ENCODE results near the gene SERPINB6. TPM values are rescaled to one million over a fixed set of nuclear protein-coding genes. Genes with fewer than 3 reads are reported as not detected.

SERPINB6 gene
- polyA plus RNA-seq, 3 donors: 117 to 208 (median 200) TPM

GRCh38 chr6:3014675-3015066 lies 43.3 kb upstream of the SERPINB6 start:
- Histone ChIP-seq H3K79me2 (ENCODE audit: insufficient read depth, low read length) (peaks cover 10% of the 10 kb centered on the region), H3K9me3 (replicated peaks in 1 of 2; ENCODE audit: control insufficient read depth in 1 of 2, insufficient read depth in 1 of 2, low read length in 2 of 2) (peaks cover 19 to 26% of the 10 kb centered on the region in 2 donors), H3K27me3 (ENCODE audit: control insufficient read depth in 2 of 2, insufficient read depth in 2 of 2, low read length in 2 of 2) (no peaks in the 10 kb centered on the region), H3K4me2 (replicated peaks; ENCODE audit: extremely low read depth, low read length, poor library complexity, severe bottlenecking) (no peak overlapping the region), H3K9ac (ENCODE audit: insufficient read depth, low read length, poor library complexity, severe bottlenecking) (no peak overlapping the region), H3K4me3 (replicated peaks in 1 of 3; ENCODE audit: low read depth in 2 of 3, low read length in 3 of 3) (no peak overlapping the region), H3K36me3 (replicated peaks in 1 of 2; ENCODE audit: control insufficient read depth in 1 of 2, insufficient read depth in 2 of 2, low read length in 2 of 2) (peaks cover 41 to 72% of the 10 kb centered on the region in 2 donors), H2AFZ (ENCODE audit: insufficient read depth, low read depth, low read length, poor library complexity, severe bottlenecking) (no peak overlapping the region), H3K4me1 (ENCODE audit: control insufficient read depth in 1 of 2, insufficient read depth in 2 of 2, low read length in 2 of 2) (peaks cover 26 to 31% of the 10 kb centered on the region in 2 donors), H3K27ac (ENCODE audit: low read depth in 1 of 2, low read length in 2 of 2) (no peak overlapping the region), H4K20me1 (ENCODE audit: insufficient read depth, low read length) (peaks cover 8% of the 10 kb centered on the region)
- Mint-ChIP-seq H3K4me1 (peaks cover 22% of the 10 kb centered on the region), H3K4me3 (no peak overlapping the region), H3K27me3 (ENCODE audit: low read depth in 3 of 3) (peaks cover 0 to 7% (median 2%) of the 10 kb centered on the region in 3 donors), H3K36me3 (peaks cover 77 to 85% of the 10 kb centered on the region in 2 donors), H3K27ac (peak overlapping the region in 2 of 7 donors; percentile 10 to 31), H3K9me3 (peaks cover 20 to 36% (median 31%) of the 10 kb centered on the region in 7 donors)
- TF ChIP-seq CTCF (IDR thresholded peaks at IDR 0.05): no peak
- no peak for DNase-seq
- WGBS (ENCODE audit: insufficient coverage): 100% methylated on average over 3 of the region's 4 CpGs
- intact Hi-C loops (cut with micrococcal nuclease): loop anchor here in 1 of 2 donors (5.0 kb wide), 1 partner anchor 38 kb away; no protein-coding TSS in a partner anchor

- intact Hi-C loops (cut with micrococcal nuclease): loop anchor here in 1 of 2 donors (5.0 kb wide), 1 partner anchor 38 kb away; no protein-coding TSS in a partner anchor
- Mint-ChIP-seq H3K27me3 (ENCODE audit: low read depth in 3 of 3) (peaks cover 0 to 7% (median 3%) of the 10 kb centered on the region in 3 donors), H3K4me3 (no peak overlapping the region), H3K4me1 (peaks cover 17% of the 10 kb centered on the region), H3K9me3 (peaks cover 20 to 38% (median 31%) of the 10 kb centered on the region in 7 donors), H3K27ac (peak overlapping the region in 5 of 7 donors; percentile 46 to 96 (median 92)), H3K36me3 (peaks cover 78 to 86% of the 10 kb centered on the region in 2 donors)
- H3K4me3 ChIP-seq (replicated peaks in 1 of 3; ENCODE audit: low read depth in 2 of 3, low read length in 3 of 3): no peak overlapping the region
- peaks cover 41 to 75% of the 10 kb centered on the region in 2 donors for H3K36me3 ChIP-seq (replicated peaks in 1 of 2; ENCODE audit: control insufficient read depth in 1 of 2, insufficient read depth in 2 of 2, low read length in 2 of 2)
- H3K27ac ChIP-seq (ENCODE audit: low read depth in 1 of 2, low read length in 2 of 2): peak overlapping the region in 1 of 2 donors; percentile 73
- peaks cover 2% of the 10 kb centered on the region for H4K20me1 ChIP-seq (ENCODE audit: insufficient read depth, low read length)
- DNase-seq: no peak
- H3K4me1 ChIP-seq (ENCODE audit: control insufficient read depth in 1 of 2, insufficient read depth in 2 of 2, low read length in 2 of 2): peaks cover 20 to 25% of the 10 kb centered on the region in 2 donors
- H3K79me2 ChIP-seq (ENCODE audit: insufficient read depth, low read length): peaks cover 9% of the 10 kb centered on the region
- H2AFZ ChIP-seq (ENCODE audit: insufficient read depth, low read depth, low read length, poor library complexity, severe bottlenecking): no peak overlapping the region
- WGBS (ENCODE audit: insufficient coverage): 88% methylated on average over 14 of the region's 18 CpGs
- H3K9ac ChIP-seq (ENCODE audit: insufficient read depth, low read length, poor library complexity, severe bottlenecking): no peak overlapping the region
- H3K27me3 ChIP-seq (ENCODE audit: control insufficient read depth in 2 of 2, insufficient read depth in 2 of 2, low read length in 2 of 2): no peaks in the 10 kb centered on the region
- peaks cover 19 to 26% of the 10 kb centered on the region in 2 donors for H3K9me3 ChIP-seq (replicated peaks in 1 of 2; ENCODE audit: control insufficient read depth in 1 of 2, insufficient read depth in 1 of 2, low read length in 2 of 2)
- no peak for TF ChIP-seq CTCF (IDR thresholded peaks at IDR 0.05)
- peak overlapping the region; percentile 0 for H3K4me2 ChIP-seq (replicated peaks; ENCODE audit: extremely low read depth, low read length, poor library complexity, severe bottlenecking)
Observed at GRCh38 chr6:3013901-3014674, 42.7 kb upstream of the SERPINB6 start.

Measured in CD14-positive monocyte (primary cell).